ENCODE measurements around the gene YTHDC1.

DNA sequence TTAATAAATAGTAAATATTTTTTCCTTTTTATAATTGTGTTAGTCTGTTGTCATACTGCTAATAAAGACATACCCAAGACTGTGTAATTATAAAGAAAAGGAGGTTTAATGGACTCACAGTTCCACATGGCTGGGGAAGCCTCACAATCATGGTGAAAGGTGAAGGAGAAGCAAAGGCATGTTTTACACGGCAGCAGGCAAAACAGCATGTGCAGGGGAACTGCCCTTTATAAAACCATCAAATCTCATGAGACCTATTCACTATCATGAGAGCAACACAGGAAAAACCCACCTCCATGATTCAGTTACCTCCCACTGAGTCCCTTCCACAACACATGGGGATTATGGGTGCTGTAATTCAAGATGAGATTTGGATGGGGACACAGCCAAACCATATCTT lies 58.6 kb downstream of the YTHDC1 start:
- TF ChIP-seq EZH2 (IDR thresholded peaks at IDR 0.05; ENCODE audit: borderline replicate concordance, insufficient read depth, low read length, poor library complexity, severe bottlenecking) (no peak), MXI1 (conservative IDR thresholded peaks at IDR 0.05; ENCODE audit: poor library complexity, severe bottlenecking) (no peak), TAF1 (IDR thresholded peaks at IDR 0.05; ENCODE audit: low read depth) (no peak), SMC3 (conservative IDR thresholded peaks at IDR 0.05; ENCODE audit: poor library complexity) (no peak), POLR2AphosphoS5 (IDR thresholded peaks at IDR 0.05) (no peak), EP300 (conservative IDR thresholded peaks at IDR 0.05; ENCODE audit: poor library complexity, severe bottlenecking) (no peak)
- TF ChIP-seq, protein P1, sequence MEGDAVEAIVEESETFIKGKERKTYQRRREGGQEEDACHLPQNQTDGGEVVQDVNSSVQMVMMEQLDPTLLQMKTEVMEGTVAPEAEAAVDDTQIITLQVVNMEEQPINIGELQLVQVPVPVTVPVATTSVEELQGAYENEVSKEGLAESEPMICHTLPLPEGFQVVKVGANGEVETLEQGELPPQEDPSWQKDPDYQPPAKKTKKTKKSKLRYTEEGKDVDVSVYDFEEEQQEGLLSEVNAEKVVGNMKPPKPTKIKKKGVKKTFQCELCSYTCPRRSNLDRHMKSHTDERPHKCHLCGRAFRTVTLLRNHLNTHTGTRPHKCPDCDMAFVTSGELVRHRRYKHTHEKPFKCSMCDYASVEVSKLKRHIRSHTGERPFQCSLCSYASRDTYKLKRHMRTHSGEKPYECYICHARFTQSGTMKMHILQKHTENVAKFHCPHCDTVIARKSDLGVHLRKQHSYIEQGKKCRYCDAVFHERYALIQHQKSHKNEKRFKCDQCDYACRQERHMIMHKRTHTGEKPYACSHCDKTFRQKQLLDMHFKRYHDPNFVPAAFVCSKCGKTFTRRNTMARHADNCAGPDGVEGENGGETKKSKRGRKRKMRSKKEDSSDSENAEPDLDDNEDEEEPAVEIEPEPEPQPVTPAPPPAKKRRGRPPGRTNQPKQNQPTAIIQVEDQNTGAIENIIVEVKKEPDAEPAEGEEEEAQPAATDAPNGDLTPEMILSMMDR (IDR thresholded peaks at IDR 0.05; ENCODE audit: poor library complexity, severe bottlenecking) = no peak
- TF ChIP-seq, protein P2, sequence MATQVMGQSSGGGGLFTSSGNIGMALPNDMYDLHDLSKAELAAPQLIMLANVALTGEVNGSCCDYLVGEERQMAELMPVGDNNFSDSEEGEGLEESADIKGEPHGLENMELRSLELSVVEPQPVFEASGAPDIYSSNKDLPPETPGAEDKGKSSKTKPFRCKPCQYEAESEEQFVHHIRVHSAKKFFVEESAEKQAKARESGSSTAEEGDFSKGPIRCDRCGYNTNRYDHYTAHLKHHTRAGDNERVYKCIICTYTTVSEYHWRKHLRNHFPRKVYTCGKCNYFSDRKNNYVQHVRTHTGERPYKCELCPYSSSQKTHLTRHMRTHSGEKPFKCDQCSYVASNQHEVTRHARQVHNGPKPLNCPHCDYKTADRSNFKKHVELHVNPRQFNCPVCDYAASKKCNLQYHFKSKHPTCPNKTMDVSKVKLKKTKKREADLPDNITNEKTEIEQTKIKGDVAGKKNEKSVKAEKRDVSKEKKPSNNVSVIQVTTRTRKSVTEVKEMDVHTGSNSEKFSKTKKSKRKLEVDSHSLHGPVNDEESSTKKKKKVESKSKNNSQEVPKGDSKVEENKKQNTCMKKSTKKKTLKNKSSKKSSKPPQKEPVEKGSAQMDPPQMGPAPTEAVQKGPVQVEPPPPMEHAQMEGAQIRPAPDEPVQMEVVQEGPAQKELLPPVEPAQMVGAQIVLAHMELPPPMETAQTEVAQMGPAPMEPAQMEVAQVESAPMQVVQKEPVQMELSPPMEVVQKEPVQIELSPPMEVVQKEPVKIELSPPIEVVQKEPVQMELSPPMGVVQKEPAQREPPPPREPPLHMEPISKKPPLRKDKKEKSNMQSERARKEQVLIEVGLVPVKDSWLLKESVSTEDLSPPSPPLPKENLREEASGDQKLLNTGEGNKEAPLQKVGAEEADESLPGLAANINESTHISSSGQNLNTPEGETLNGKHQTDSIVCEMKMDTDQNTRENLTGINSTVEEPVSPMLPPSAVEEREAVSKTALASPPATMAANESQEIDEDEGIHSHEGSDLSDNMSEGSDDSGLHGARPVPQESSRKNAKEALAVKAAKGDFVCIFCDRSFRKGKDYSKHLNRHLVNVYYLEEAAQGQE (IDR thresholded peaks at IDR 0.05; ENCODE audit: borderline replicate concordance) = no peak

All from neural cell (in vitro differentiated cells).